NT2/D1 (cell line): ENCODE measurements around the gene PLXNB2.

Source experiments
- SUZ12 ChIP-seq: IDR thresholded peaks from 2 replicates; pipeline ENCODE4 v1.6.1; 2011; ENCODE audit not compliant: insufficient read length, insufficient read depth; ENCODE audit errors: extremely low read depth
- ZNF274 ChIP-seq: IDR thresholded peaks from 2 replicates; pipeline ENCODE4 v1.6.1; 2011; ENCODE audit warnings: mild to moderate bottlenecking, low read depth, low read length

GRCh38 chr22:50264104-50264745 is 43.2 kb downstream of the PLXNB2 start:
- TF ChIP-seq ZNF274 (no peak), SUZ12 (no peak)
